HepG2 (cell line): Measurements from ENCODE around the gene HBQ1. TPM values are rescaled to one million over a fixed set of nuclear protein-coding genes. Genes with fewer than 3 reads are reported as not detected.

ENCODE experiments used
- ARNTL ChIP-seq: sonication (generic); formaldehyde crosslinking; IDR thresholded peaks from 2 replicates; pipeline ENCODE4 v1.4.0; 2020; ENCODE audit warnings: mild to moderate bottlenecking, missing genetic modification reagents
- CBX2 ChIP-seq, 2 experiments: fragments of 200-600 bp in 1 of 2; sonication (generic); formaldehyde crosslinking in 1 of 2; IDR thresholded peaks; 2 replicates each; pipeline versions ENCODE4 v1.7.0 to v1.8.1; 2018 to 2022; ENCODE audit warnings: low read depth in 2 of 2, low read length in 1 of 2, mild to moderate bottlenecking in 1 of 2, missing genetic modification reagents in 1 of 2
- FLYWCH1 ChIP-seq: sonication (generic); formaldehyde crosslinking; IDR thresholded peaks from 2 replicates; pipeline ENCODE4 v1.8.1; 2023; ENCODE audit warnings: mild to moderate bottlenecking, missing genetic modification reagents
- HNRNPH1 ChIP-seq: fragments of 200-400 bp; formaldehyde crosslinking; optimal IDR thresholded peaks from 2 replicates; pipeline ENCODE3; 2017; ENCODE audit warnings: mild to moderate bottlenecking, low read depth, low read length
- MAFF ChIP-seq: IDR thresholded peaks from 2 replicates; pipeline ENCODE4 v1.6.1; 2011; ENCODE audit warnings: low read depth, low read length, improper control_type of control experiment
- MBNL3 ChIP-seq: fragments of 250-450 bp; sonication (Bioruptor Pico); conservative IDR thresholded peaks from 2 replicates; pipeline ENCODE4 v1.8.0; 2022; ENCODE audit warnings: mild to moderate bottlenecking, inconsistent platforms
- MTF2 ChIP-seq: sonication (generic); formaldehyde crosslinking; IDR thresholded peaks from 2 replicates; pipeline ENCODE4 v1.5.0; 2020; ENCODE audit warnings: missing genetic modification reagents, borderline replicate concordance
- PHF21A ChIP-seq: sonication (generic); formaldehyde crosslinking; IDR thresholded peaks from 2 replicates; pipeline ENCODE4 v1.5.0; 2020; ENCODE audit warnings: mild to moderate bottlenecking, missing genetic modification reagents
- POLR2A ChIP-seq, 2 experiments: IDR thresholded peaks; 2 replicates each; pipeline ENCODE4 v1.6.1; 2011; ENCODE audit warnings: low read depth in 2 of 2, low read length in 2 of 2, mild to moderate bottlenecking in 1 of 2, moderate library complexity in 1 of 2; ENCODE audit not compliant: insufficient read depth in 1 of 2
- RAD21 ChIP-seq: fragments of 450-650 bp; formaldehyde crosslinking; IDR thresholded peaks from 2 replicates; pipeline ENCODE4 v1.5.0; 2020; ENCODE audit warnings: mild to moderate bottlenecking
- SMARCE1 ChIP-seq: fragments of 450-650 bp; IDR thresholded peaks from 2 replicates; pipeline ENCODE4 v1.6.1; 2017; ENCODE audit warnings: borderline replicate concordance
- TOPORS ChIP-seq: sonication (generic); formaldehyde crosslinking; IDR thresholded peaks from 2 replicates; pipeline ENCODE4 v1.8.0; 2023; ENCODE audit warnings: mild to moderate bottlenecking, missing genetic modification reagents
- YY1 ChIP-seq: IDR thresholded peaks from 2 replicates; pipeline ENCODE4 v1.6.1; 2011; ENCODE audit warnings: low read length, low read depth, moderate library complexity, mild to moderate bottlenecking; ENCODE audit not compliant: insufficient read depth, insufficient replicate concordance
- ZNF616 ChIP-seq: sonication (generic); formaldehyde crosslinking; IDR thresholded peaks from 2 replicates; pipeline ENCODE4 v1.5.0; 2020; ENCODE audit warnings: low read depth, mild to moderate bottlenecking, missing genetic modification reagents
- ZNF7 ChIP-seq: IDR thresholded peaks from 2 replicates; pipeline ENCODE4 v1.6.1; 2016; ENCODE audit warnings: missing biosample characterization, missing genetic modification reagents
- polyA plus RNA-seq, 8 experiments: library from polyadenylated mRNA; depleted of rRNA in 3 of 8; stranded (reverse) in 7 of 8; unstranded in 1 of 8; fragments of >200 nt; fragmentation: Illumina TruSeq in 4 of 8; extraction: Trizol in 4 of 8; gene quantifications; 2 replicates each; pipeline versions ENCODE4 v1.2.1 to v1.2.3, GENCODE V29; 2011 to 2016; ENCODE audit warnings: low read depth in 4 of 8, missing spikeins in 1 of 8, mixed read lengths in 1 of 8; ENCODE audit not compliant: insufficient read depth in 1 of 8
- total RNA-seq, 5 experiments: library from RNA; depleted of rRNA; stranded (reverse); fragments of >200 nt; fragmentation: Illumina TruSeq; extraction: Trizol; gene quantifications; 2 replicates each; pipeline ENCODE4 v1.2.3, GENCODE V29; 2016; ENCODE audit warnings: low read depth in 1 of 5
- TF ChIP-seq, protein P1 (sequence below): sonication (generic); formaldehyde crosslinking; IDR thresholded peaks from 2 replicates; pipeline ENCODE4 v1.4.0; 2020; ENCODE audit warnings: missing genetic modification reagents
- TF ChIP-seq, protein P2 (sequence below): sonication (generic); formaldehyde crosslinking; IDR thresholded peaks from 2 replicates; pipeline ENCODE4 v1.5.0; 2020; ENCODE audit warnings: missing genetic modification reagents
- TF ChIP-seq, protein P3 (sequence below): sonication (generic); formaldehyde crosslinking; IDR thresholded peaks from 2 replicates; pipeline ENCODE4 v1.4.0; 2020; ENCODE audit warnings: missing genetic modification reagents, mild to moderate bottlenecking, borderline replicate concordance
- TF ChIP-seq, protein P4 (sequence below): sonication (generic); formaldehyde crosslinking; IDR thresholded peaks from 2 replicates; pipeline ENCODE4 v1.9.0; 2021; ENCODE audit warnings: missing genetic modification reagents, borderline replicate concordance

Gene HBQ1
- total and polyA plus RNA-seq, 2 of the 13 experiments (the other 11 are each of a cell fraction or from before 2014, with no cell fraction given) = 4.9 to 7.4 TPM

DNA sequence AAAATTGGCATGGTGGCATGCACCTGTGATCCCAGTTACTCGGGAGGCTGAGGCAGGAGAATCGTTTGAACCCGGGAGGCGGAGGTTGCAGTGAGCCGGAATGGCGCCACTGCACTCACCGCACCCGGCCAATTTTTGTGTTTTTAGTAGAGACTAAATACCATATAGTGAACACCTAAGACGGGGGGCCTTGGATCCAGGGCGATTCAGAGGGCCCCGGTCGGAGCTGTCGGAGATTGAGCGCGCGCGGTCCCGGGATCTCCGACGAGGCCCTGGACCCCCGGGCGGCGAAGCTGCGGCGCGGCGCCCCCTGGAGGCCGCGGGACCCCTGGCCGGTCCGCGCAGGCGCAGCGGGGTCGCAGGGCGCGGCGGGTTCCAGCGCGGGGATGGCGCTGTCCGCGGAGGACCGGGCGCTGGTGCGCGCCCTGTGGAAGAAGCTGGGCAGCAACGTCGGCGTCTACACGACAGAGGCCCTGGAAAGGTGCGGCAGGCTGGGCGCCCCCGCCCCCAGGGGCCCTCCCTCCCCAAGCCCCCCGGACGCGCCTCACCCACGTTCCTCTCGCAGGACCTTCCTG lies at the start of gene HBQ1 (continued):
- TF ChIP-seq, protein P1, sequence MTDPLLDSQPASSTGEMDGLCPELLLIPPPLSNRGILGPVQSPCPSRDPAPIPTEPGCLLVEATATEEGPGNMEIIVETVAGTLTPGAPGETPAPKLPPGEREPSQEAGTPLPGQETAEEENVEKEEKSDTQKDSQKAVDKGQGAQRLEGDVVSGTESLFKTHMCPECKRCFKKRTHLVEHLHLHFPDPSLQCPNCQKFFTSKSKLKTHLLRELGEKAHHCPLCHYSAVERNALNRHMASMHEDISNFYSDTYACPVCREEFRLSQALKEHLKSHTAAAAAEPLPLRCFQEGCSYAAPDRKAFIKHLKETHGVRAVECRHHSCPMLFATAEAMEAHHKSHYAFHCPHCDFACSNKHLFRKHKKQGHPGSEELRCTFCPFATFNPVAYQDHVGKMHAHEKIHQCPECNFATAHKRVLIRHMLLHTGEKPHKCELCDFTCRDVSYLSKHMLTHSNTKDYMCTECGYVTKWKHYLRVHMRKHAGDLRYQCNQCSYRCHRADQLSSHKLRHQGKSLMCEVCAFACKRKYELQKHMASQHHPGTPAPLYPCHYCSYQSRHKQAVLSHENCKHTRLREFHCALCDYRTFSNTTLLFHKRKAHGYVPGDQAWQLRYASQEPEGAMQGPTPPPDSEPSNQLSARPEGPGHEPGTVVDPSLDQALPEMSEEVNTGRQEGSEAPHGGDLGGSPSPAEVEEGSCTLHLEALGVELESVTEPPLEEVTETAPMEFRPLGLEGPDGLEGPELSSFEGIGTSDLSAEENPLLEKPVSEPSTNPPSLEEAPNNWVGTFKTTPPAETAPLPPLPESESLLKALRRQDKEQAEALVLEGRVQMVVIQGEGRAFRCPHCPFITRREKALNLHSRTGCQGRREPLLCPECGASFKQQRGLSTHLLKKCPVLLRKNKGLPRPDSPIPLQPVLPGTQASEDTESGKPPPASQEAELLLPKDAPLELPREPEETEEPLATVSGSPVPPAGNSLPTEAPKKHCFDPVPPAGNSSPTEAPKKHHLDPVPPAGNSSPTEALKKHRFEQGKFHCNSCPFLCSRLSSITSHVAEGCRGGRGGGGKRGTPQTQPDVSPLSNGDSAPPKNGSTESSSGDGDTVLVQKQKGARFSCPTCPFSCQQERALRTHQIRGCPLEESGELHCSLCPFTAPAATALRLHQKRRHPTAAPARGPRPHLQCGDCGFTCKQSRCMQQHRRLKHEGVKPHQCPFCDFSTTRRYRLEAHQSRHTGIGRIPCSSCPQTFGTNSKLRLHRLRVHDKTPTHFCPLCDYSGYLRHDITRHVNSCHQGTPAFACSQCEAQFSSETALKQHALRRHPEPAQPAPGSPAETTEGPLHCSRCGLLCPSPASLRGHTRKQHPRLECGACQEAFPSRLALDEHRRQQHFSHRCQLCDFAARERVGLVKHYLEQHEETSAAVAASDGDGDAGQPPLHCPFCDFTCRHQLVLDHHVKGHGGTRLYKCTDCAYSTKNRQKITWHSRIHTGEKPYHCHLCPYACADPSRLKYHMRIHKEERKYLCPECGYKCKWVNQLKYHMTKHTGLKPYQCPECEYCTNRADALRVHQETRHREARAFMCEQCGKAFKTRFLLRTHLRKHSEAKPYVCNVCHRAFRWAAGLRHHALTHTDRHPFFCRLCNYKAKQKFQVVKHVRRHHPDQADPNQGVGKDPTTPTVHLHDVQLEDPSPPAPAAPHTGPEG (CRISPR knock-in tag) = no peak
- TF ChIP-seq RAD21 (CRISPR knock-in tag) (peak; percentile 85), POLR2A (IDR thresholded peaks at IDR 0.05; ENCODE audit: insufficient read depth in 1 of 2, low read depth in 2 of 2, low read length in 2 of 2) (0 out of 4 replicates have a peak, but pooled peaks of 1 of the 2 experiments have one; percentile 40), YY1 (peak; percentile 31), TOPORS (no peak), MAFF (no peak), MTF2 (CRISPR knock-in tag) (no peak), FLYWCH1 (CRISPR knock-in tag) (no peak), ARNTL (CRISPR knock-in tag) (no peak), CBX2 (IDR thresholded peaks at IDR 0.05; ENCODE audit: low read depth, low read length) (no peak), CBX2 (CRISPR knock-in tag; IDR thresholded peaks at IDR 0.05; ENCODE audit: low read depth) (no peak), SMARCE1 (no peak), ZNF7 (CRISPR knock-in tag) (no peak), MBNL3 (CRISPR knock-in tag) (no peak), HNRNPH1 (no peak), ZNF616 (0 out of 2 replicates have a peak, but pooled peaks have one; percentile 48), PHF21A (CRISPR knock-in tag) (no peak)
- TF ChIP-seq, protein P2, sequence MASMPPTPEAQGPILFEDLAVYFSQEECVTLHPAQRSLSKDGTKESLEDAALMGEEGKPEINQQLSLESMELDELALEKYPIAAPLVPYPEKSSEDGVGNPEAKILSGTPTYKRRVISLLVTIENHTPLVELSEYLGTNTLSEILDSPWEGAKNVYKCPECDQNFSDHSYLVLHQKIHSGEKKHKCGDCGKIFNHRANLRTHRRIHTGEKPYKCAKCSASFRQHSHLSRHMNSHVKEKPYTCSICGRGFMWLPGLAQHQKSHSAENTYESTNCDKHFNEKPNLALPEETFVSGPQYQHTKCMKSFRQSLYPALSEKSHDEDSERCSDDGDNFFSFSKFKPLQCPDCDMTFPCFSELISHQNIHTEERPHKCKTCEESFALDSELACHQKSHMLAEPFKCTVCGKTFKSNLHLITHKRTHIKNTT = no peak
- TF ChIP-seq, protein P3, sequence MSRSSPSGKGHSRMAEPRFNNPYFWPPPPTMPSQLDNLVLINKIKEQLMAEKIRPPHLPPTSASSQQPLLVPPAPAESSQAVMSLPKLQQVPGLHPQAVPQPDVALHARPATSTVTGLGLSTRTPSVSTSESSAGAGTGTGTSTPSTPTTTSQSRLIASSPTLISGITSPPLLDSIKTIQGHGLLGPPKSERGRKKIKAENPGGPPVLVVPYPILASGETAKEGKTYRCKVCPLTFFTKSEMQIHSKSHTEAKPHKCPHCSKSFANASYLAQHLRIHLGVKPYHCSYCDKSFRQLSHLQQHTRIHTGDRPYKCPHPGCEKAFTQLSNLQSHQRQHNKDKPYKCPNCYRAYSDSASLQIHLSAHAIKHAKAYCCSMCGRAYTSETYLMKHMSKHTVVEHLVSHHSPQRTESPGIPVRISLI (CRISPR knock-in tag) = no peak
- TF ChIP-seq, protein P4, sequence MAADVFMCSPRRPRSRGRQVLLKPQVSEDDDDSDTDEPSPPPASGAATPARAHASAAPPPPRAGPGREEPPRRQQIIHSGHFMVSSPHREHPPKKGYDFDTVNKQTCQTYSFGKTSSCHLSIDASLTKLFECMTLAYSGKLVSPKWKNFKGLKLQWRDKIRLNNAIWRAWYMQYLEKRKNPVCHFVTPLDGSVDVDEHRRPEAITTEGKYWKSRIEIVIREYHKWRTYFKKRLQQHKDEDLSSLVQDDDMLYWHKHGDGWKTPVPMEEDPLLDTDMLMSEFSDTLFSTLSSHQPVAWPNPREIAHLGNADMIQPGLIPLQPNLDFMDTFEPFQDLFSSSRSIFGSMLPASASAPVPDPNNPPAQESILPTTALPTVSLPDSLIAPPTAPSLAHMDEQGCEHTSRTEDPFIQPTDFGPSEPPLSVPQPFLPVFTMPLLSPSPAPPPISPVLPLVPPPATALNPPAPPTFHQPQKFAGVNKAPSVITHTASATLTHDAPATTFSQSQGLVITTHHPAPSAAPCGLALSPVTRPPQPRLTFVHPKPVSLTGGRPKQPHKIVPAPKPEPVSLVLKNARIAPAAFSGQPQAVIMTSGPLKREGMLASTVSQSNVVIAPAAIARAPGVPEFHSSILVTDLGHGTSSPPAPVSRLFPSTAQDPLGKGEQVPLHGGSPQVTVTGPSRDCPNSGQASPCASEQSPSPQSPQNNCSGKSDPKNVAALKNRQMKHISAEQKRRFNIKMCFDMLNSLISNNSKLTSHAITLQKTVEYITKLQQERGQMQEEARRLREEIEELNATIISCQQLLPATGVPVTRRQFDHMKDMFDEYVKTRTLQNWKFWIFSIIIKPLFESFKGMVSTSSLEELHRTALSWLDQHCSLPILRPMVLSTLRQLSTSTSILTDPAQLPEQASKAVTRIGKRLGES (CRISPR knock-in tag) = no peak
